ENCODE measurements around the gene KAT6B. TPM values are rescaled to one million over a fixed set of nuclear protein-coding genes. Genes with fewer than 3 reads are reported as not detected.

The KAT6B gene
- total RNA-seq, 1 experiment from 2014 or later, result 5.2 TPM

DNA sequence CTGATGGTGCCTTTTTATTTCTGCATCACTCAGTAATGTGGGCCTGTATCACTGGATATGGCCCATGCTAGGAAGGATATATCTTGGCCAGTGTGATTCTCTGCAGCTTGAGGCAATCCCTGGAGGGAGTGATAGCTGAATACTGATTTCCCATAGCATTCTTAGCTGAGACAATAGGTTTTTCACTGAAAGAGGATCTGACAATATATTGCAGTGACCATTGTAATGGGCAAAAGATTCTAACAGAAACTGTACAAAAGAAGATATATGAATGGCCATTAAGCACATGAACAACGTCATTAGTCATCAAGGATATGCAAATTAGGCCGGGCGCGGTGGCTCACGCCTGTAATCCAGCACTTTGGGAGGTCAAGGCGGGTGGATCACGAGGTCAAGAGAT is 117.8 kb downstream of the KAT6B start:
- no peak for DNase-seq
- no peak overlapping the region for H3K4me3 ChIP-seq (ENCODE audit: insufficient read depth, low read depth, low read length)
- no peaks in the 10 kb centered on the region for H3K36me3 ChIP-seq (replicated peaks; ENCODE audit: control insufficient read depth, insufficient read depth, low read length)
- H3K27me3 ChIP-seq (ENCODE audit: control insufficient read depth, insufficient read depth, low read length), result no peaks in the 10 kb centered on the region

DNA sequence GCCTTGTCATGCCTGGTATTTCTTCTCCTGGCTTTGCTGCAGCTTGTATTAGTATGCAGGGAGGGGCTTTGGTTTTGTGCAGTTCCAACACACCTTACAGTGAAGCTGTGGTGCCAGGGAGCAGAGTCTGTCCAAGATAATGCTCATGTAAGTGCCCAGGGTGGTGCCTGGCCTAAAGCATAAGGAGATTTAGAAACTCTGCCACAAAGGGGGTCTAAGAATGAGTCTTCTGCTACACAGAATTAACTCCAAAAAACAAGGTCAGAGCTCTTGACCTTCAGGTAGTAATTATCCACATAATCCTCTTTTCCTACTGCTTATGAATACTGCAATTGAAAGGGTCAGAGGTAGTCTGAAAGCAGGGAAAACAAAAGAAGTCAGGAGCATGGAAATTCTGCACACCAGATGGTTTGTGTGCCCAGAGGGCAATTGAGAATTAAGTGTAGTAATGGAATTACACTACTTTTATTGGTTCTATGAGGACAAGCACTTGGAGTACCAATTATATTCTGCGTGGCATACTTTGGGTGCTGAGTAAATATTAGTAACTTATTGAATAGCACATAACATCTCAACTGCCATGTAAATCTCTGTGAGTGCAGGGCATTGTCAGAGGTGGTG is 121.5 kb downstream of the KAT6B start:
- H3K27me3 ChIP-seq (ENCODE audit: control insufficient read depth, insufficient read depth, low read length), result no peaks in the 10 kb centered on the region
- no peaks in the 10 kb centered on the region for H3K36me3 ChIP-seq (replicated peaks; ENCODE audit: control insufficient read depth, insufficient read depth, low read length)
- no peak overlapping the region for H3K4me3 ChIP-seq (ENCODE audit: insufficient read depth, low read depth, low read length)
- DNase-seq, result no peak

DNA sequence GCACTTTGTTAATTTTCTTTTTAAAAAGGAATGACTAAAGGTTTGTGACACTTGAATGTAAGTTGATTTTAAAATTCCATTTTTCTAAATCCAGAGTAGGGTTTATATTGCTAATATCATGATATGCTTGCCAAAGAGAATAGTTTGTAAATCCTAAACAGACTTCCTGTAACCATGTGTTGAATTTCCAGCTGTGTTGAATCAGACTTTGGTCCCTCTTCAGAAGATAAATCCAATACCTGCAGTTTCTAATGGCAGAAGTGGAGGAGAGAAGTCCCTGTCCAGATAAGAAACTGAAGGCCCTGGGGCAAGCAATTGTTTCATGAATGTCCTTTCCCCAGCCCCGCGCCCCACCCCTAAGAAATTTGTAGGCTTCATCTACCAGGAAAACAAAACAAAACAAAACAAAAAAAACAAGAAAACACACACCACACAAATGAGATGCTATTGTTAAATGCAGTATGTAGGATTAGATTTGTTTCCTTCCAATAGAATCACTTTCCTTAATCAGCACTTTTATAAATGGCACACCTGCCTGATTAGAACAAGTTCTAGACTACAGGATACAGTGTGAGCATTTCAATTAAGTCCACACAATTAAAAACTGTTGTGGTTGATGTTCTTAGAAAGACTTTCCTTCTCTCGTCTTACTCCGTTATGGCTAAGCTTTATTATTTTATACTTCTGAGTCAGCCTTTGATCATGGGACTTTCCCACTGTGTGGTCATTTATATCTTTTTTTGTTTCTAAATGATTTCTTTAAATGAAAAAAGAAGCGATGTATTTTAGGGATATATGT is 122.8 kb downstream of the KAT6B start:
- DNase-seq, result no peak
- no peaks in the 10 kb centered on the region for H3K27me3 ChIP-seq (ENCODE audit: control insufficient read depth, insufficient read depth, low read length)
- no peaks in the 10 kb centered on the region for H3K36me3 ChIP-seq (replicated peaks; ENCODE audit: control insufficient read depth, insufficient read depth, low read length)
- no peak overlapping the region for H3K4me3 ChIP-seq (ENCODE audit: insufficient read depth, low read depth, low read length)

- Histone ChIP-seq H3K27me3 (ENCODE audit: control insufficient read depth, insufficient read depth, low read length) (no peaks in the 10 kb centered on the region), H3K36me3 (replicated peaks; ENCODE audit: control insufficient read depth, insufficient read depth, low read length) (no peaks in the 10 kb centered on the region), H3K4me3 (ENCODE audit: insufficient read depth, low read depth, low read length) (no peak overlapping the region)
- DNase-seq, result no peak
Measured at GRCh38 chr10:74949843-74950765, 123.7 kb downstream of the KAT6B start.

- Histone ChIP-seq H3K4me3 (ENCODE audit: insufficient read depth, low read depth, low read length) (no peak overlapping the region), H3K36me3 (replicated peaks; ENCODE audit: control insufficient read depth, insufficient read depth, low read length) (no peaks in the 10 kb centered on the region), H3K27me3 (ENCODE audit: control insufficient read depth, insufficient read depth, low read length) (no peaks in the 10 kb centered on the region)
- DNase-seq, result no peak
Measured at GRCh38 chr10:74953214-74953613, 126.8 kb downstream of the KAT6B start.

- Histone ChIP-seq H3K27me3 (ENCODE audit: control insufficient read depth, insufficient read depth, low read length) (no peaks in the 10 kb centered on the region), H3K36me3 (replicated peaks; ENCODE audit: control insufficient read depth, insufficient read depth, low read length) (no peaks in the 10 kb centered on the region), H3K4me3 (ENCODE audit: insufficient read depth, low read depth, low read length) (no peak overlapping the region)
- DNase-seq, result no peak
Measured at GRCh38 chr10:74955796-74956195, 129.4 kb downstream of the KAT6B start.

DNA sequence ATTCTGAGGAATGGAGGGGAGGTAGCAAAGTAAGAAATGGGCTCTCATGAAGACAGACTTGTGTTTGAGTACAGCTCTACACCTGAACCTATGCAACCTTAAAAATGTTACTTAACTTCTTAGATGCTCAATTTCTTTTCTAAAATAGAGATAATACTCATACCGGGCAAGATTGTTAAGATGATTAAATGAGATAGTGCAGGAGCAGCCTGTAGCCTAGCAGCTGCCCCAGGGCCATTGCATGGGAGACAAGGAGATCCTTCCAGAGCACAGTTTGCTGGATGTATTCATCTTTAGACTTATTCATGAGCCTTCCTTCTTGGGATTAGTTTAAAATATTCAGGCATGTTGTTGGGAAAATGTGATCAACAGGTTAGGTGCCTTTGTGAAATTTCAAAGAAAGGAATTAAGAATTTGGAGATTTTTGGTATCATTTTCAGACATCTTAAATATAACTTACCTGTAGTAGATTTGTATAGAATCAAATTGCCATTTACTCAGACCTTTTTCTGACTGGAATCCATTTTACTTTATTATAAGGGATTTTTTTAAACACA is 130.2 kb downstream of the KAT6B start:
- no peak overlapping the region for H3K4me3 ChIP-seq (ENCODE audit: insufficient read depth, low read depth, low read length)
- no peak for DNase-seq
- no peaks in the 10 kb centered on the region for H3K27me3 ChIP-seq (ENCODE audit: control insufficient read depth, insufficient read depth, low read length)
- H3K36me3 ChIP-seq (replicated peaks; ENCODE audit: control insufficient read depth, insufficient read depth, low read length), result no peaks in the 10 kb centered on the region

DNA sequence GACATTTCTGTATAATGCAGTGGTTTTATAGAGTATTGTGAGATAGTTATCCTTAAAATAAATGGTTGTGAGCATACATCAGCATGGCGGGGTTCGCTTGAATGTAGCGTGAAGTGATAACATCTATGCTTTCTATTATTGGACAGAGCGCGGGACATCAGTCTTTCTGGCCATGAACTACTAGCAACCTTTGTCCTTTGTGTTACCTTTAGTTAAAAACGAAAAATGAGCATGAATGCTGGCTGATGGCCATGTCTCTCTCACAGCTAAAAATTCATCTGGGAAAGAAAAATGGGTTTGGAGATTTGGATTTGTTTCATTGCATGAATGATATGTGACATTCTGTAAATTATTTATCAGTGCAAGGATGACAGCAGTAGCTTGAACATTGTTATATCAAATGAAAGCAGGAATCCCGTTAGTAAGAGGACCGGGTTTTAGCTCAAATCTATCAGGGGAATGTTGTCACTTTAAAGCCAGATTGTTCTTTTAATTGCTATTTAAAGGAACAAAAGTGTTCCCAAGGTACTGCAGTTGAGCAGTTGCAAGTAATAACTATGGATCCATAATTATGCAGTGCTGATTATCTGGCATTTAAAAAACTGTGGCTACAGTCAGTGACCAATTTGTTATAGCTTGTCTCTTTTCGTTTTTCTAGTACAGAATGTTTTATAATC is 131.0 kb downstream of the KAT6B start:
- Histone ChIP-seq H3K27me3 (ENCODE audit: control insufficient read depth, insufficient read depth, low read length) (no peaks in the 10 kb centered on the region), H3K4me3 (ENCODE audit: insufficient read depth, low read depth, low read length) (no peak overlapping the region), H3K36me3 (replicated peaks; ENCODE audit: control insufficient read depth, insufficient read depth, low read length) (no peaks in the 10 kb centered on the region)
- DNase-seq, result no peak

DNA sequence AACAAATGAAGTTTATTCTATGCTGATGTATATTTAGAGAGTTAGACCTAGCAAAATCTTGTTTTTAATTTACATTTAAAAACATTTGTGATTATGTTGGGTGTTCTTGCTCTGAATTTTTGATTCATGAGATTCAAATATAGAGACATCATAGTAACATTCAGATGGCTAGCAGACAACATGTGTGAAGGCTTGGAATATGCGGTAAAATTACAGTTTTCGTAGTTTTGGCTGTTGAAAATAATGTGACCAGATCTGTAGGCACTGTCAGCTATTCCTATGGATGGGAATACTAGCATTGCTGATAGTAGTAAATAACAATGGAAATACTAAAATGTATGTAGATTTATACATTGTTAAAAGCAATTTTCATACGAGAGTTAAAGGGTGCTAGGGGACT is 131.9 kb downstream of the KAT6B start:
- Histone ChIP-seq H3K4me3 (ENCODE audit: insufficient read depth, low read depth, low read length) (no peak overlapping the region), H3K27me3 (ENCODE audit: control insufficient read depth, insufficient read depth, low read length) (no peaks in the 10 kb centered on the region), H3K36me3 (replicated peaks; ENCODE audit: control insufficient read depth, insufficient read depth, low read length) (no peaks in the 10 kb centered on the region)
- no peak for DNase-seq

DNA sequence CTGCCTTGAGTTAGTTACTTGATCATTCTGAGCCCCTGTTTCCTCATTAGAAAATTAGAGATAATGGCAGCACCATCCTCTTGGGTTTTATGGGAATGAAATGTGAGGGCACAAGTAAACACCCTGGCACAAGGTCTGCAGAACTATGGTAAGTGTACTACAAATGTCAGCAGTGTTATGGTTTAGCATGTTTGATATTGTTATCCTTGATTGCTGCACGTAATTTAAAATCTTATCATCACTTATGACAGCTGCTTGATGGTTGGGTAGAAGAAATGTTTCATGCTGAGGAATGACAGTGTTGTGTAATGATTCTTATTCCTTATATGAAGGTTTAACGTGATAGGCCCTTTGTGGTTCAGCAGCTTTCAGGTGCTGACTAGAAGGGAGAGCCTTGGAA is 134.3 kb downstream of the KAT6B start:
- H3K27me3 ChIP-seq (ENCODE audit: control insufficient read depth, insufficient read depth, low read length), result no peaks in the 10 kb centered on the region
- DNase-seq, result no peak
- no peaks in the 10 kb centered on the region for H3K36me3 ChIP-seq (replicated peaks; ENCODE audit: control insufficient read depth, insufficient read depth, low read length)
- no peak overlapping the region for H3K4me3 ChIP-seq (ENCODE audit: insufficient read depth, low read depth, low read length)

DNA sequence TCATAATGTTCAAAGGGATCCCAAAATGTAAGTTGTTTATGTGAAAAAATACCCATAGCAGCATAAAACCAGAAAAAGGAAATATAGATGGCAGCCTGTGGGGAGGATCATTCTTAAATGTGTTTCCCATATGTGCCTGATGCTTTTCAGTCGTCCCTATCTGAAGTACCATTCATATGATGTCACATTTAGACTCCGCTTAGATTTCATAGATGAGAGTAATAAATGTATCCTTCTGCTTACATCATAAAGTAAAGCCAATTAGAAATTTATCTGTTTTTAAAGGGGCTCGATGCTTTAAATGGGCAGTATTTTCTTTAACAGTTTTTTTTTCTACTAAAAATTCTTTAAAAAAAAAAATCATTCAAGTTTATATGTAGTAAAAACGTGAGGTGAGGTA is 136.1 kb downstream of the KAT6B start:
- Histone ChIP-seq H3K36me3 (replicated peaks; ENCODE audit: control insufficient read depth, insufficient read depth, low read length) (no peaks in the 10 kb centered on the region), H3K27me3 (ENCODE audit: control insufficient read depth, insufficient read depth, low read length) (no peaks in the 10 kb centered on the region), H3K4me3 (ENCODE audit: insufficient read depth, low read depth, low read length) (no peak overlapping the region)
- DNase-seq, result no peak

- Histone ChIP-seq H3K36me3 (replicated peaks; ENCODE audit: control insufficient read depth, insufficient read depth, low read length) (no peaks in the 10 kb centered on the region), H3K4me3 (ENCODE audit: insufficient read depth, low read depth, low read length) (no peak overlapping the region), H3K27me3 (ENCODE audit: control insufficient read depth, insufficient read depth, low read length) (no peaks in the 10 kb centered on the region)
- no peak for DNase-seq
Measured at GRCh38 chr10:74963549-74963948, 137.1 kb downstream of the KAT6B start.

GRCh38 chr10:74967911-74968666 is 141.7 kb downstream of the KAT6B start:
- DNase-seq, result no peak
- H3K27me3 ChIP-seq (ENCODE audit: control insufficient read depth, insufficient read depth, low read length), result no peaks in the 10 kb centered on the region
- H3K36me3 ChIP-seq (replicated peaks; ENCODE audit: control insufficient read depth, insufficient read depth, low read length), result no peaks in the 10 kb centered on the region

More at GRCh38 chr10:74967911-74968666, 141.7 kb downstream of the KAT6B start:
- H3K4me3 ChIP-seq (ENCODE audit: insufficient read depth, low read depth, low read length), result no peak overlapping the region

Measured in H7 (cell line).